Neural cell (in vitro differentiated cells): ENCODE measurements around the gene LRRIQ3. TPM values are rescaled to one million over a fixed set of nuclear protein-coding genes. Genes with fewer than 3 reads are reported as not detected.

Experiments used
- H2AFZ ChIP-seq: fragments of 200-600, 300-800 bp; sonication (generic), shearing (Covaris generic); 2 replicates; pipeline ENCODE4 v1.6.0; 2014; ENCODE audit warnings: low read depth, mild to moderate bottlenecking, antibody characterized with exemption, low read length, moderate library complexity
- H3F3A ChIP-seq: fragments of 200-600 bp; shearing (Covaris generic); 2 replicates; pipeline ENCODE4 v1.6.1; 2016; ENCODE audit warnings: mild to moderate bottlenecking, moderate library complexity, mixed read lengths, antibody characterized with exemption, low read length; ENCODE audit not compliant: insufficient read depth, poor library complexity, severe bottlenecking
- H3K27ac ChIP-seq: fragments of 200-600, 300-800 bp; sonication (generic), shearing (Covaris generic); 2 replicates; pipeline ENCODE4 v1.5.1; 2014; ENCODE audit warnings: mild to moderate bottlenecking, low read length, moderate library complexity
- H3K27me3 ChIP-seq: fragments of 300-800, 200-600 bp; sonication (generic), shearing (Covaris generic); 2 replicates; pipeline ENCODE4 v1.6.0; 2014; ENCODE audit warnings: mild to moderate bottlenecking, low read depth, low read length, moderate library complexity; ENCODE audit not compliant: insufficient read depth
- H3K36me3 ChIP-seq: fragments of 300-800, 200-600 bp; sonication (generic), shearing (Covaris generic); 2 replicates; pipeline ENCODE4 v1.5.1; 2014; ENCODE audit warnings: mild to moderate bottlenecking, antibody characterized with exemption, low read length, moderate library complexity; ENCODE audit not compliant: insufficient read depth
- H3K4me2 ChIP-seq: fragments of 300-800, 200-600 bp; sonication (generic), shearing (Covaris generic); 2 replicates; pipeline ENCODE4 v1.6.0; 2014; ENCODE audit warnings: mild to moderate bottlenecking, low read length
- H3K4me3 ChIP-seq: fragments of 300-800, 200-600 bp; sonication (generic), shearing (Covaris generic); 2 replicates; pipeline ENCODE4 v1.5.1; 2014; ENCODE audit warnings: mild to moderate bottlenecking, low read length, moderate library complexity
- H3K79me2 ChIP-seq: fragments of 200-600 bp; shearing (Covaris generic); replicated peaks from 2 replicates; pipeline ENCODE4 v1.6.0; 2014; ENCODE audit warnings: mild to moderate bottlenecking, low read length, moderate library complexity; ENCODE audit not compliant: insufficient read depth
- H3K9ac ChIP-seq: fragments of 300-800, 200-600 bp; sonication (generic), shearing (Covaris generic); 2 replicates; pipeline ENCODE4 v1.6.1; 2016; ENCODE audit warnings: mild to moderate bottlenecking, low read length, mixed read lengths
- H3K9me2 ChIP-seq: fragments of 200-600 bp; shearing (Covaris generic); 2 replicates; pipeline ENCODE4 v1.6.1; 2016; ENCODE audit warnings: mild to moderate bottlenecking, low read length, mixed read lengths; ENCODE audit not compliant: insufficient read depth
- H3K9me3 ChIP-seq: fragments of 200-600, 300-800 bp; sonication (generic), shearing (Covaris generic); 2 replicates; pipeline ENCODE4 v1.6.1; 2016; ENCODE audit warnings: mild to moderate bottlenecking, mixed run types, low read length, moderate library complexity, mixed read lengths
- H4K20me1 ChIP-seq: fragments of 200-600 bp; shearing (Covaris generic); 2 replicates; pipeline ENCODE4 v1.6.1; 2016; ENCODE audit warnings: mild to moderate bottlenecking, mixed run types; ENCODE audit not compliant: insufficient read depth
- CTCF ChIP-seq: fragments of 450-650 bp; IDR thresholded peaks from 2 replicates; pipeline ENCODE4 v1.5.1; 2014; ENCODE audit warnings: antibody characterized with exemption, mild to moderate bottlenecking, moderate library complexity; ENCODE audit not compliant: poor library complexity, severe bottlenecking
- EP300 ChIP-seq: fragments of 450-650 bp; conservative IDR thresholded peaks from 2 replicates; pipeline ENCODE4 v1.6.1; 2014; ENCODE audit warnings: antibody characterized with exemption, mild to moderate bottlenecking, moderate library complexity; ENCODE audit not compliant: poor library complexity, severe bottlenecking
- EZH2 ChIP-seq: fragments of 200-600, 300-800 bp; shearing (Covaris generic), sonication (generic); IDR thresholded peaks from 2 replicates; pipeline ENCODE4 v1.6.1; 2014; ENCODE audit warnings: antibody characterized with exemption, low read length, borderline replicate concordance, mild to moderate bottlenecking; ENCODE audit not compliant: insufficient read depth, poor library complexity, severe bottlenecking
- MXI1 ChIP-seq: fragments of 450-650 bp; conservative IDR thresholded peaks from 2 replicates; pipeline ENCODE4 v1.6.1; 2014; ENCODE audit warnings: antibody characterized with exemption, mild to moderate bottlenecking; ENCODE audit not compliant: poor library complexity, severe bottlenecking
- POLR2AphosphoS5 ChIP-seq: IDR thresholded peaks from 2 replicates; pipeline ENCODE4 v1.6.1; 2012
- RAD21 ChIP-seq: fragments of 450-650 bp; conservative IDR thresholded peaks from 2 replicates; pipeline ENCODE4 v1.6.1; 2014; ENCODE audit warnings: antibody characterized with exemption, mild to moderate bottlenecking, moderate library complexity
- REST ChIP-seq: IDR thresholded peaks from 2 replicates; pipeline ENCODE4 v1.6.1; 2012; ENCODE audit warnings: borderline replicate concordance
- SMC3 ChIP-seq: fragments of 450-650 bp; conservative IDR thresholded peaks from 2 replicates; pipeline ENCODE4 v1.6.1; 2014; ENCODE audit warnings: antibody characterized with exemption, mild to moderate bottlenecking, moderate library complexity; ENCODE audit not compliant: poor library complexity
- TAF1 ChIP-seq: IDR thresholded peaks from 2 replicates; pipeline ENCODE4 v1.6.1; 2012; ENCODE audit warnings: low read depth
- polyA plus RNA-seq: library from polyadenylated mRNA; depleted of rRNA; stranded (reverse); fragments of >200 nt; gene quantifications from 2 replicates; pipeline ENCODE4 v1.2.3, GENCODE V29; 2014

LRRIQ3 gene
- polyA plus RNA-seq, 1 donor from 2014 or later = not detected

GRCh38 chr1:74038042-74038441 is 159.9 kb downstream of the LRRIQ3 start:
- Histone ChIP-seq H3F3A (no peaks in the 10 kb centered on the region), H3K9me3 (no peaks in the 10 kb centered on the region), H3K4me3 (no peak overlapping the region), H3K27ac (no peak overlapping the region), H3K9ac (no peak overlapping the region), H3K27me3 (no peaks in the 10 kb centered on the region), H3K36me3 (no peaks in the 10 kb centered on the region), H2AFZ (no peak overlapping the region), H3K79me2 (no peaks in the 10 kb centered on the region), H4K20me1 (no peaks in the 10 kb centered on the region), H3K9me2 (no peaks in the 10 kb centered on the region), H3K4me2 (no peak overlapping the region)
- TF ChIP-seq REST (no peak), MXI1 (no peak), EP300 (no peak), RAD21 (no peak), TAF1 (no peak), CTCF (no peak), SMC3 (no peak), EZH2 (no peak), POLR2AphosphoS5 (no peak)

GRCh38 chr1:74012583-74012982 is 185.4 kb downstream of the LRRIQ3 start:
- Histone ChIP-seq H3K27ac (no peak overlapping the region), H3K27me3 (no peaks in the 10 kb centered on the region), H3K9me2 (no peaks in the 10 kb centered on the region), H3K9ac (no peak overlapping the region), H3K4me3 (no peak overlapping the region), H3K36me3 (no peaks in the 10 kb centered on the region), H3K4me2 (no peak overlapping the region), H2AFZ (no peak overlapping the region), H3K9me3 (no peaks in the 10 kb centered on the region), H3F3A (no peaks in the 10 kb centered on the region), H3K79me2 (no peaks in the 10 kb centered on the region), H4K20me1 (no peaks in the 10 kb centered on the region)
- TF ChIP-seq SMC3 (no peak), RAD21 (no peak), TAF1 (no peak), CTCF (no peak), EZH2 (no peak), EP300 (no peak), MXI1 (no peak), REST (no peak), POLR2AphosphoS5 (no peak)
